ENCODE results near the gene PHLDA3. TPM values are rescaled to one million over a fixed set of nuclear protein-coding genes. Genes with fewer than 3 reads are reported as not detected.
A peak's percentile ranks its signal among the peaks of the same experiment; 100 is the strongest.

Gene PHLDA3
- total RNA-seq, 1 donor from 2014 or later = 21.2 TPM

- Mint-ChIP-seq H3K4me1 (ENCODE audit: low read depth) (peaks cover 60% of the 10 kb centered on the region), H3K27me3 (no peaks in the 10 kb centered on the region), H3K27ac (peak overlapping the region; percentile 62), H3K9me3 (ENCODE audit: low read depth) (no peaks in the 10 kb centered on the region), H3K4me3 (ENCODE audit: low read depth) (no peak overlapping the region), H3K36me3 (ENCODE audit: insufficient read depth) (no peaks in the 10 kb centered on the region)
- TF ChIP-seq CTCF (IDR thresholded peaks at IDR 0.05; ENCODE audit: unreplicated experiment) = no peak
- DNase-seq (ENCODE audit: low spot score, unreplicated experiment) = no peak
Measured at GRCh38 chr1:201499191-201499590, 30.2 kb upstream of the PHLDA3 start.

GRCh38 chr1:201498621-201499020 is 29.6 kb upstream of the PHLDA3 start:
- no peak for DNase-seq (ENCODE audit: low spot score, unreplicated experiment)
- H3K4me1 Mint-ChIP-seq (ENCODE audit: low read depth) = peaks cover 60% of the 10 kb centered on the region
- no peaks in the 10 kb centered on the region for H3K9me3 Mint-ChIP-seq (ENCODE audit: low read depth)
- no peak for TF ChIP-seq CTCF (IDR thresholded peaks at IDR 0.05; ENCODE audit: unreplicated experiment)
- peak overlapping the region; percentile 62 for H3K27ac Mint-ChIP-seq
- no peaks in the 10 kb centered on the region for H3K27me3 Mint-ChIP-seq
- no peak overlapping the region for H3K4me3 Mint-ChIP-seq (ENCODE audit: low read depth)
- H3K36me3 Mint-ChIP-seq (ENCODE audit: insufficient read depth) = no peaks in the 10 kb centered on the region

- no peak overlapping the region for H3K4me3 Mint-ChIP-seq (ENCODE audit: low read depth)
- no peaks in the 10 kb centered on the region for H3K27me3 Mint-ChIP-seq
- no peak for TF ChIP-seq CTCF (IDR thresholded peaks at IDR 0.05; ENCODE audit: unreplicated experiment)
- peaks cover 59% of the 10 kb centered on the region for H3K4me1 Mint-ChIP-seq (ENCODE audit: low read depth)
- DNase-seq (ENCODE audit: low spot score, unreplicated experiment) = no peak
- peak overlapping the region; percentile 85 for H3K27ac Mint-ChIP-seq
- H3K9me3 Mint-ChIP-seq (ENCODE audit: low read depth) = no peaks in the 10 kb centered on the region
- H3K36me3 Mint-ChIP-seq (ENCODE audit: insufficient read depth) = peaks cover 2% of the 10 kb centered on the region
Measured at GRCh38 chr1:201497935-201498509, 29.0 kb upstream of the PHLDA3 start.

- Mint-ChIP-seq H3K9me3 (ENCODE audit: low read depth) (no peaks in the 10 kb centered on the region), H3K36me3 (ENCODE audit: insufficient read depth) (peaks cover 2% of the 10 kb centered on the region), H3K4me3 (ENCODE audit: low read depth) (no peak overlapping the region), H3K27me3 (no peaks in the 10 kb centered on the region), H3K4me1 (ENCODE audit: low read depth) (peaks cover 49% of the 10 kb centered on the region), H3K27ac (peak overlapping the region; percentile 92)
- no peak for TF ChIP-seq CTCF (IDR thresholded peaks at IDR 0.05; ENCODE audit: unreplicated experiment)
- DNase-seq (ENCODE audit: low spot score, unreplicated experiment) = no peak
Measured at GRCh38 chr1:201496296-201496690, 27.3 kb upstream of the PHLDA3 start.

- Mint-ChIP-seq H3K36me3 (ENCODE audit: insufficient read depth) (peaks cover 2% of the 10 kb centered on the region), H3K27me3 (no peaks in the 10 kb centered on the region), H3K4me1 (ENCODE audit: low read depth) (peaks cover 45% of the 10 kb centered on the region), H3K27ac (peak overlapping the region; percentile 92), H3K4me3 (ENCODE audit: low read depth) (no peak overlapping the region), H3K9me3 (ENCODE audit: low read depth) (no peaks in the 10 kb centered on the region)
- no peak for TF ChIP-seq CTCF (IDR thresholded peaks at IDR 0.05; ENCODE audit: unreplicated experiment)
- DNase-seq (ENCODE audit: low spot score, unreplicated experiment) = no peak
Measured at GRCh38 chr1:201495551-201496295, 26.7 kb upstream of the PHLDA3 start.
